Astrocyte of the spinal cord (primary cell): ENCODE measurements around the gene STPG4.
A peak's percentile ranks its signal among the peaks of the same experiment; 100 is the strongest.

Experiments
- DNase-seq: peaks from one replicate; pipeline ENCODE4 v3.0.0; 2011; ENCODE audit warnings: low read depth, low spot score
- H3K4me3 ChIP-seq: 2 replicates; pipeline ENCODE4 v1.5.1; 2011; ENCODE audit warnings: low read depth, mild to moderate bottlenecking, low read length, moderate library complexity
- in situ Hi-C: cut with HindIII; loops from 2 replicates; pipeline ENCODE4 v1.10.0; 2017; ENCODE audit warnings: low sequenced_read_pairs
- TF ChIP-seq, protein P1 (sequence below): IDR thresholded peaks from 2 replicates; pipeline ENCODE4 v1.5.1; 2012; ENCODE audit warnings: low read depth, mild to moderate bottlenecking, low read length, inconsistent platforms

STPG4 gene

DNA sequence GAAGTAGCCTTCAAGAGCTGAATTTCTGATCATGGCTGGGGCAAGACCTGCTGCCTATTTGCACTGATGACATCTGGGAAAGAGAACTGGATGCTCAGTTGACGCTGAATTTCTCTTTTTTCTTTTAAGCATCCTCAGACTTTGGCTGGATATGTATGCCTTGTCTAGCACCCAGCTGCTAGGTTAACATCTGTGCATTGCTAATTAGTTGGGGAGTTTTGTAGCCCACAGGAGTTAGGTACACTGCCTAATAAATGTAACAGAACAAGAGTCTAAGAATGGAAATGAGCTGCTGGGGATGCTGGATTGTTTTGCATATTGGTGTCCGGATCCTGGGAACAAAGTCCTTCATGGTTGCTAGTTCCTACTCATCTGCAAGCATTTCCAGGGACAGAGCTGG lies 40.9 kb upstream of the STPG4 start:
- in situ Hi-C loops: no loop called here
- DNase-seq: no peak
- no peak overlapping the region for H3K4me3 ChIP-seq
- TF ChIP-seq, protein P1, sequence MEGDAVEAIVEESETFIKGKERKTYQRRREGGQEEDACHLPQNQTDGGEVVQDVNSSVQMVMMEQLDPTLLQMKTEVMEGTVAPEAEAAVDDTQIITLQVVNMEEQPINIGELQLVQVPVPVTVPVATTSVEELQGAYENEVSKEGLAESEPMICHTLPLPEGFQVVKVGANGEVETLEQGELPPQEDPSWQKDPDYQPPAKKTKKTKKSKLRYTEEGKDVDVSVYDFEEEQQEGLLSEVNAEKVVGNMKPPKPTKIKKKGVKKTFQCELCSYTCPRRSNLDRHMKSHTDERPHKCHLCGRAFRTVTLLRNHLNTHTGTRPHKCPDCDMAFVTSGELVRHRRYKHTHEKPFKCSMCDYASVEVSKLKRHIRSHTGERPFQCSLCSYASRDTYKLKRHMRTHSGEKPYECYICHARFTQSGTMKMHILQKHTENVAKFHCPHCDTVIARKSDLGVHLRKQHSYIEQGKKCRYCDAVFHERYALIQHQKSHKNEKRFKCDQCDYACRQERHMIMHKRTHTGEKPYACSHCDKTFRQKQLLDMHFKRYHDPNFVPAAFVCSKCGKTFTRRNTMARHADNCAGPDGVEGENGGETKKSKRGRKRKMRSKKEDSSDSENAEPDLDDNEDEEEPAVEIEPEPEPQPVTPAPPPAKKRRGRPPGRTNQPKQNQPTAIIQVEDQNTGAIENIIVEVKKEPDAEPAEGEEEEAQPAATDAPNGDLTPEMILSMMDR: no peak

DNA sequence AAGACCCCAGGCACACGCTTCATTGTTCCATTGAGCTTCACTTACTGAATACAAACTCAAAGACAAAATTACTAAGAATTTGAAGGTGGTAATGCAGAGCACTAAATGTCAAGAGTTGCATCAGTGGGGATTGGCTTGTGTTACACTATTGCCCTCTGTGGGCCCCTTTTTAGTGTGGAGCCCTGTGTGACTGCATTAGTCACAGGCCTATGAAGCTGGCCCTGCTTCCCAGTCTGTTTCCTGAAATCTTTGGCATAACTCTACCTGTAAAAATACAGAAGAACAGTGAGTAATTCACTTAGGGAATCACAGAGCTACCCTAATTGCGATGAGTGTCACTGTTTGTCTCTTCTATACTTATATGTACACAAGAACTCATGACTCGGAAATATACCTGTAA lies 40.0 kb upstream of the STPG4 start:
- in situ Hi-C loops: no loop called here
- TF ChIP-seq, protein P1: no peak
- DNase-seq: peak; percentile 43
- H3K4me3 ChIP-seq: no peak overlapping the region

- H3K4me3 ChIP-seq: no peak overlapping the region
- TF ChIP-seq, protein P1: no peak
- in situ Hi-C loops: no loop called here
- DNase-seq: no peak
Measured at GRCh38 chr2:47194410-47194809, 39.3 kb upstream of the STPG4 start.

- in situ Hi-C loops: no loop called here
- DNase-seq: peak; percentile 43
Measured at GRCh38 chr2:47193607-47194006, 38.5 kb upstream of the STPG4 start.

DNA sequence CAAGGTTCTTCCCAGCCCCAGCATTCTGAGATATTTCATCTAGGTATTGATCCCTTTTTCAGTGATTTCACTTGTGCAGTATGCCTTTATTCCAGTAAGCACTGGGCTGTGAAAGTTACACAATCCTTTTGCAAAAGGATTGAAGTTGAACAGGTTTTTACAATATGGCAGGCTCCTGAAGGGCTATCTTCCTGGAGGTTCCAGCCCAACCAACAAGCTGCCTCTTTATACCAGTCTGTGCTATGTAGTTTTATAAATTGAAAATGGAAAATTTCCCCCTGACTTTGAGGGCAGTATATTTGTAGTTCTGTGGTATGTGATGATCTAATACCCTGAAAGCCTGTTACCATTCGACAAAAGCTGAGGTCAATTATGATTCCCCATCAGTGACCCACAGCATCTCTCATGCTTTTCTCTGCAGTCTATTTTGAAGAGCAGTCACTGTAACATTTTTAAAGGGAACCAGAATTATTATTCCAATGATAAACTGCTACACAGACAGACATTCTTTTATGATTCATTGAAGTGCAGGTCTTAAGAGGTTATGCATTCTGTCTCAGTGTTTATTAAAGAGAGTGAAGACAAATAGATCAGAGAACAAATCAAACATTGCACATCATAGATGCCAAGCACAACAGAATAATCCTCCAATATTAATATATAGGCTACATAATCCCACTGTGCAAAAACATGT lies 35.2 kb upstream of the STPG4 start:
- TF ChIP-seq, protein P1: no peak
- H3K4me3 ChIP-seq: no peak overlapping the region
- in situ Hi-C loops: no loop called here
- peak; percentile 87 for DNase-seq

More at GRCh38 chr2:47193607-47194006, 38.5 kb upstream of the STPG4 start:
- TF ChIP-seq, protein P1: no peak
- no peak overlapping the region for H3K4me3 ChIP-seq

DNA sequence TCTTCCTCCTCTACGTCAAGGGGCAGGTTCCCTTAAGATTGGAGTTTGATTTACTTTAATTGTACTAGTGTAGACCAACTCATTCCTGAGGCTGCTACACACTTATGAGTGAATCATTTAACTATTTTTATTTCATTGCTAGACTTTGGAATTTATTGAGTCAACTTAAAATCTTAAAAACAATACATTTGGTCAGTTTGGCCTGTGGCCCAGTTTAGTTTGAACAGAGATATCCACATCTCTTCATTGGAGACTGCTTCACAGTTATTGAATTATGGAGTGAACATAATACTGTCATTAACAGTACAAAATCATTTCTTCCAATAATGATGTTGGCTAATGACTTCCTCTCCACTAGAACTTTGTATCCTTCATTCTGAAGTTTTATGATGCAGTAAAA lies 34.5 kb upstream of the STPG4 start:
- TF ChIP-seq, protein P1: no peak
- no peak overlapping the region for H3K4me3 ChIP-seq
- peak; percentile 94 for DNase-seq
- in situ Hi-C loops: no loop called here
